ENCODE data around the gene DCLK2.
A peak's percentile ranks its signal among the peaks of the same experiment; 100 is the strongest.
"Not testable (repeated sequence)": the region's sequence is repeated elsewhere in the genome, so short reads cannot be mapped to it uniquely, and the experiment has no call there.

Gene DCLK2

DNA sequence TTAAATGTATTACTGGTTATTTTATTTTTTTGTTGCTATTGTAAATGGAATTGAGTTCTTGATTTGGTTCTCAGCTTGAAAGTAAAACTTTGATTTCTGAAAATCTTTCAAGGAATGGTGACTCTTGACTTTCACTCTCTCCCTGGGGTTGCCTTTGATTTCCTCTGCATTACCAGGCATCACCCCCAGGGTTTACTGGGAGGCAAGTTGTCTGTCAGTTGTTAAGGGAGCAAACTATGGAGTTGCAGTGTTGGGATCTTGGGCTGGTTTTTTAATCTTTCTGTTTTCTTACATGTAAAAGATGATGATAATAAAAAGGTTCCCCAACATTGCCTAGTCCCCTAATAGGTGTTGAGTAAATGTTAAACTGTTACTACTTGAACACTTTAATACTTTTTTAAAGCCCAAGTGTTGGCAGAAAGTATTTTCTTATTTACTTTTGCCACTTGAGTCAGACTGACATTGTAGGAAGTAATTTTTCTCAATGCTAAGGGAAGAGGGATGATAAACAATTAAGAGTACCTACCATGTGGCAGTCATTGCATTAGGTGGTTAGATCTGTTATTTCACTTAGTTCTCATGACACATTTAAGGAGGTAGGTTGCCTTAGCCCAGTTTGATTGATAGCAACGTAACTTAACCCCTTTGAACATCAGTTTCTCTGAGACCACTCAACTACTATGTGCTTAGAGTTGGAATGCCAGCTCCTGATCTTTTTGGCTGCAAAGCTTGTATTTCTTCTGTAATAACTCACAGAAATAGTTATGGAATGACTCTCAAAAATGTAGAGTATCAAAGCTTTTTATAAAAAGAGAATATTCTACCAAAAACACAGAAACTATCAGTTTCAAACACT is 67.1 kb downstream of the DCLK2 start:
- DNase-seq = no peak

DNA sequence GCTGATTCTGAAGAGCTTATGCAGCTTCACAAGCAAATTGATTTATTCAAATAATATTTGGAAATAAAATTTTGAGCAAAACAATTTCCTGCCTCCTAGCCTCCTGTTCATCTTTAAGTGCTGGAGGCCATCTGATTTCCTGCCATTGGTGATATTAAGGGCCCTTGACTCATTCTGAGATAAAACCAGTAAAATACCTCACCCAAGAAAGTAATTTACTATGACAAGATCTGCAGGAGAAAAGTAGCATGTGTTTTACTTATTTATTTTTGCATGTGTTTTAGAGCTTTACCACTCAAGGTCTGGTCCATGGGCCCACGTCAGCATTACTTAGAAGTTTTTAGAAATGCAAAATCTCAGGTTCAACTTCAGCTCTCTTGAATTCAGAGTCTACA is 67.7 kb downstream of the DCLK2 start:
- DNase-seq = no peak

DNA sequence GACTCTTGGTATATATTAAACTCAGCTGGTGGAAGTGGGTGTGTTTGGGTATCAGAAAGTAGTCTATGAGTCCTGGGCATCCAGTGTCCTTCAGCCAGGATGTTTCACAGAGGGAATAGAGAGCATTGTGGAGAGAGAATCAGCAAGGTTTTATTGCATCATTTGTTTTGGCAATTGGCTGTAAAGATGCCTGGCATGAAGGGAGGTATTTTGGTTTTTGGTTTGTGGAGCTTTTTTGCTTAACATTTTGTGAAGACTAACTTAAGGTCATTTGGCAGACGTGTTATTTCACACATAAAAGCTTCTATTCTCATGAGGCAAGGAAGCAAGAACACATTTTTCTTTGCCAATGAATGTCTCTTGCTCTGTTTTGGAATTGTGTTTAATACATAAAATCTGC is 71.1 kb downstream of the DCLK2 start:
- peak in 4 of 58 donors; percentile 5 to 45 (median 26) for DNase-seq

DNA sequence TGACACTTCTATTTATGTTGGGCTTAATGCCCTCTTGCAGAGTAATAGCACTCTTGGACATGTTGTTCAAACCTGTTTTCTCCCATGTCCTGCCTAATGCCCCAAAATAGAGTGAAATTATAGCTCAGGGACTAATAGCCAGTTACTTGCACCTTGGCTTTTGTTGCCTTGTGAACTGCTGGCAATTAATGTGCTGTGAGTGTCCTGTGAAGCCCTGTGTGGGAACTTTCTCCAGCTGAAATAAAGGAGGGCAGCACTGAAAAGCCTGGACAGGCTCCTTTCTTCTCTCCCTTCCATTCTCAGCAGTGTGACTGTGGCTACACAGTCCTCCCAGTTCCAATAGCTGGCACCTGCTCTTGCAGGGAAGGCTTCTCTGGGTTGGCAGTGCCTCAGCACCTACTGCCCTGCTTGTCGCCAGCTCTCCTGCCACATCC is 72.4 kb downstream of the DCLK2 start:
- peak in 47 of 58 donors; percentile 4 to 86 (median 53) for DNase-seq

DNA sequence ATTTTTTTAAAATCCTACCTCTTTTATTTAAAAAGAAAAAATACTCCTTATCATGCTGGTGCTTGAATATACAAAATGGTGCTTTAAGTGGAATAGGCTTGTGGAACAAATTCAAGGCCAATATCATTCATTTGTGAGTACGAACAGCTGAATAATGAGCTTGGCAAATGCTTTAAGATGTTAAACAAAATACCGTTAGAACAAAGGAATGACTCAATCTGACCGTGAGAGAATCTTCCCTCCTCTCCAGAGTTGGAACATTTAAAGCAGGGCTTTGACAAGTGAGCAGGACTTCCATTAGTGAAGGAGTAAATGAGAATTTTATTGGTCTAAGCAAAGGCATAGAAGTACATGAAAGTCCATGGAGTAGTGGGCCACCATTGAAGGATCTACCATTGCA is 74.5 kb downstream of the DCLK2 start:
- DNase-seq = no peak

DNA sequence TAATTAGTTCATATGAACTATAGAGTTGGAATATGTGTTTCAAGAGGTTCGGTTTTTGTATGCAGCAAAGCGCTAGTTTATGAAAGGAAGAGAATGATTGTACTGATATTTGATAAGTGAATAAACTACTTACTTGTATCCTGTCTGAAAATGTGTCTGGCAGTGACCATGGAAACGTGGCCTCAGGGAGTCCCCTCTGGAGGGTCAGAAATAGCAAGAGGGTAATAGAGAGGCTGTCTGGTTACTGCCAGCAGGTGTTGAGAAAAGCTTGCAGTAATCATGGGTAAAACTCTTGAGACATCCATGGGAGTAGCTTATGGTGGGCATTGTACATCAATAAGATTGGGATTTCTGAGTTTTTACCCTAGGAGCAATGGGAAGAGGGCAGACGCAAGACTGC is 77.1 kb downstream of the DCLK2 start:
- no peak for DNase-seq

DNA sequence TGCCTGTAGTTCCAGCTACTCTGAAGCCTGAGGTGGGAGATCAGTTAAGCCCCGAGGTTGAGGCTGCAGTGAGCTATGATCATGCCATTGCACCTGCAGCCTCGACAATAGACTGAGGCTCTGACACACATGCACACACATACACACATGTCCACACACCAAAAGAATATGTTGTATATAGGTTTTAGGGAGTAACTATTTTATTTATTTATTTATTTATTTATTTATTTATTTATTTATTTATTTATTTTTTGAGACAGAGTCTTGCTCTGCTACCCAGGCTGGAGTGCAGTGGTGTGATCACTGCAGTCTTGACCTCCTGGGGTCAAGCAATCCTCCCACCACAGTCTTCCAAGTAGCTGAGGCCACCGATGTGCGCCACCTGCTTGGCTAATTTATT is 78.3 kb downstream of the DCLK2 start:
- DNase-seq = no peak

DNA sequence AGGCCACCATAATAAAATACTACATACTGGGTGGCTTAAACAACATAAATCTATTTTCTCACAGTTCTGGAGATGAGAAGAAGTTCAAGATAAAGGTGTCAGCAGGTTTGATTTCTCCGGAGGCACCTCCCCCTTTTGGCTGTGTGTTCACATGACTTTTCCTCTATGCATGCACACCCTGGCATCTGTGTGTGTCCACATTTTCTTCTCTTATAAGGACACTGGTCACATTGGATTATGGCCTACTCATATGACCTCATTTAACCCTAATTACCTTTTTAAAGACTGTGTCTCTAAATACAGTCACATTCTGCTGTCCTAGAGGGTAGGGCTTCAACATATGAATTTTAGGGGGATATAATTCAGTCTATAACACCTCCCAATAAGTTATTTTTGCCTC is 79.8 kb downstream of the DCLK2 start:
- DNase-seq = no peak

DNA sequence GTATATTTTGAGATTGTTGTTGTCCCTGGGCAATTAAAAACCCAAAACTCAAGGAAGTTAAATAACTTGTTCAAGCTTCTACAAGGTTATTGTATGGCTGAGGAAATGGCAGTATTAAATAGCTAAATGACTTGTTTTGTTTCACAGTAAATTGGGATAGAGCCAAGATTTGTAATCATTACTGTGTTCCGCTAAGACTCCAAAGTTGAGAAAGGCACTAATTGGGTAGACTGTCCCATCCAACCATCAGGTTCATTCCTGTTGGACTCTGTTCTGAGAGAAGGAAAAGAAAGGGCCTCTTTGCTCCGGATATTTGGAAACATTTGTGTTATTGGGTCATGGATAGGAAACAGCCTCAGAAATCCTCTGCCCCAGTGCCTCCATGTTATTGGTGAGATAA is 82.2 kb downstream of the DCLK2 start:
- no peak for DNase-seq

DNA sequence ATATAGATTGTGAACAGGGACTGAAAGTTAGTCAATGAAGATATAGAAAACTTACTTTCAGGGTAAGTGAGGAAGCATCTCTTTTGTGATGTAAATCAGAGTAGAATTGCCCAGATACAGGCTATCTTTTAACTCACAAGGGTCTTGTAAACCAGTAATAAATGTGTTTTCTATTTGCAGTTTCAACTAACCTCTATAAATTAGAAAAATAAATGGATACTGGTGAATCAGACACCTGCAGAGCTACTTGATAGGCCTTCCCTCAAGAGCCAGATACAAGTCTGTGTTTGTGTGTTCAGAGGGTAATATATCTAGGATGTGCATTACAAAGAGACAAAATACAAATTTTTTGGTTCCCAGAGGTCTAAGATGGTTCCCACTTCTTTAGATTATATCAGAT is 82.9 kb downstream of the DCLK2 start:
- DNase-seq = no peak

DNA sequence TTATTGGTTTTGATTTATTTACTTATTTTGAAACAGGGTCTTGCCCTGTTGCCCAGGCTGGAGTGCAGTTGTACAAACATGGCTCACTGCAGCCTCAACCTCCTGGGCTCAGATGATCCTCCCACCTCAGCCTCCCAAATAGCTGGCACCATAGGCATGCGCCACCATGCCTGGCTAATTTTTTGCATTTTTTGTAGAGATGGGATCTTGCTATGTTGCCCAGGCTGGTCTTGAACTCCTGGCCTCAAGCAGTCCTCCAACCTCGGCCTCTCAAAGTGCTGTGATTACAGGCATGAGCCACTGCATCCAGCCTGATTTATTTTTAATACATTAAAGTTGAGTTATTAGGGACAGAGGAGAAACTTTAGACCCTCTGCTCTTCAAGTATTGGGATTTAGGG is 83.8 kb downstream of the DCLK2 start:
- DNase-seq = not testable (repeated sequence)

DNA sequence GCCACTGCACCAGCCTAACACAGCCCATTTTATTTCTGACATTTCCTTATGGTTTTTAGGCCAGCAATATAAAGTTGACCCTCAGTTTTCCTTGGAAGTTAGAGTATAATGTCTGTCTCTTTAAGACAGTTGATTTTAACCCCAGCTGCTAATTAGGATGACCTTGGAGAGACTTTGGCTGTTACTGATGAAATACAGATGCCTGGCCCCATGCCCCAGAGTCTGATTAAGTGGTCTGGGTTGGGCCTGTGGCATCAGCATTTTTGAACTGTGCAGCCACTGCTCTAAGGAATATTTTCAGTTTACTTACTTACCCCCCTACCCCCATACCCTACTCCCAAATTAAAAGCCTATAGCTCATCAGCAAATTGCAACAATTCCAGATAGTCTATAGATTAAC is 85.8 kb downstream of the DCLK2 start:
- no peak for DNase-seq

DNA sequence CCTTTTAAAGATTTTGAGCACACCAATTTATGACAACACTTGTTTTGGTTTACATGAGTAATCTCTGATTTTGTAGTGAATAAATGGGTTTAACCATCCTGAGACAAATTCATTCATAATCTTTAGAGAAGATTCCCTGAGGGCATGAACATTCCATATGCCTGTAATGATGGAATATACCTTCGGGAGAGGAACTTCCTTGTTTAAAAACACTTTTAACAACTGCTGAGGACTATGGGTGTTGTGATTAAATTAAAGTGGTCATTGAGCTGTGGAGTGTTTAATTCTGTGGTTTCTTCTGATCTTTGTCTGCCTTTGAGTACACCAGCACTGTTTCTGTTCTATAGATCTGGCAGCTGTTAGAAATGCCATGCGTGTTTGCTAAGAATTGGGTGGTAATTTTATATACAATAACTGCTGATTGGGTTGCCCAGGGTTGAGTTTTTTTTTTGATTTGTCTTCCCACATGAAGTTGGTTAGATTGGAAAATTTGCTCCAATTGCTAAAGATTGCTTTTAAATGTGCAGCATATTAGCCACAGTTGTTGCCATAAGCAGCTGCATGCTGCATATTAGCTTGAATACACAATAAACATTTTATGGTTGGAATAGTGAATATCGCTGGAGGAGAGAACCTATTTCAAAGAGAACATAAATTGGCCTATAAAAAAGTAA is 86.8 kb downstream of the DCLK2 start:
- DNase-seq = no peak

DNA sequence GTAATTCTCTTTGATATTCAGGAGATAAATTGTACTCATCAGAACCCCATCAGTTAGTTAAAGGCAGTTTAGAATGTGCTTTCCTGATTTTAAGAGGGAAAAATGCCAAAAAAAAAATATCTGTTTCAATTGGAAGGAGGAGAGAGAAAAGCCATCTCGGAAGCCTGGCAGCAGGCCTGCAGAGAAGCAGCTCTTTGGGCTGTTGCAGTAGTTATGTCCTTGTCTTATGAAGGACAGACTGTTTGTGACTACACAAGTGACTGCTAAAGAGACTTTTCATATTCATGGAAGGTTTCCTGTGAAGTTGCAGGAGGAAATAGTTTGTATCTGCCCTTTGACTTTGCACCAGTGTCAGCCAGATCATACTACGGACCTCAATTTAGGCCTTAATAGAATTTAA is 88.8 kb downstream of the DCLK2 start:
- DNase-seq = peak in 2 of 58 donors; percentile 4 to 14

DNA sequence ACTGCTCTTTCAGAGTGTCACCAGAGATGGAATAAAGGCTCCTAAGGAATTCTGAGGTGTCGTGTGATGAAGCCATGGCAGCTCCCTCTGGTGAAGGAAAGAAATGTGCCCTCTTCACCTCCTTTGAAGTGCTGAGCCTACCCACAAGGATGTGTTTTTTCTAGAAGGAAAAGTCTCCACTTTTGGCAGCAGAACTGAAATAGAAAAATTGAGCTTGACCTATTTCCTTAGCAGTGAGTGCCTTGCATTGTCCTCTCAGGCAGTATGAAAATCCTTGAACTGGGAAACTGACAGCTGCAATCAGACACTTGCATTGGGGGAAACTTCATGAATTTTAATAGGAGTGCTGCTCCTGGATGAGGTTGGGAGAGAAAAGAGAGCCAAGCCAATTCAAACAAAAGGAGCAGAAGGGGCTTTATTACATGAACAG is 95.2 kb downstream of the DCLK2 start:
- DNase-seq = peak in 10 of 58 donors; percentile 3 to 53 (median 32)

DNA sequence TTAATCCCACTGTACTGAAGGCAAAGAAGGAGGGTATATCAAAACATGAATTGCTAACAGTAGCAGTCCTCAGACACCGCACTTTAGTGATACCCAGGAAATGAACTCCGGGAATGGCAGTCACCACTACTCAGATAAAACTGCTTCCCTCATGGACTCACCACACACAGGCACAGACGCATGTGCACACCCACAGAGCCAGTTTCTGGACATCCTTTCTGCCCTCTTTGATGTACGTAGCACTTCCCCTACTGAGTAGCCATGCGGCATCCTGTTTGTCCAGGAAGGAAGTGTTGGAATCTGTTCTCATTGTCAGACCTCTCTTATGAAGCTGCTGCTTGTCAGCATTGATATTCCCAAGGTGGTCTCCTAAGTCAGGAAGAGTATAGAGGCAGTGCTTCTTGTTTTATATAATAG is 95.7 kb downstream of the DCLK2 start:
- peak in 3 of 58 donors; percentile 8 to 15 (median 12) for DNase-seq

DNA sequence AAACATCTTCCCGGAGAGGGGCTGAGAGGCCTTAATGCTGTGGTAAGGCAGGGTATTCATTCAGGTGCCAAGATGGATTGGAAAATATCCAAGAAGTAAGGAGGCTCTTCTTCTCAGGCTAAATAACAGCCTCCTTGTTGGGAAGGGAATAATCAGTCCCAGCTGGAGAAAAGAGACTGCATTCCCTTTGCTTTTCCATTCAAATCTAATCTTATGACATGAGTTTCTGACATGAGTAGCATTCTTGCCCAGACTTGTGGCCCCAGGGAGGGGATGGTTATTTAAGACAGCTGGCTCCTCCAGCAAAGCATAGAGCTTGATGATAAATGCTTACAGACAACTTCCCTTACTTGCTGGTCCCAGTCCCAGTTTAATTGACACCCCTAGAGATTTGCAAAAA is 98.3 kb downstream of the DCLK2 start:
- no peak for DNase-seq

DNA sequence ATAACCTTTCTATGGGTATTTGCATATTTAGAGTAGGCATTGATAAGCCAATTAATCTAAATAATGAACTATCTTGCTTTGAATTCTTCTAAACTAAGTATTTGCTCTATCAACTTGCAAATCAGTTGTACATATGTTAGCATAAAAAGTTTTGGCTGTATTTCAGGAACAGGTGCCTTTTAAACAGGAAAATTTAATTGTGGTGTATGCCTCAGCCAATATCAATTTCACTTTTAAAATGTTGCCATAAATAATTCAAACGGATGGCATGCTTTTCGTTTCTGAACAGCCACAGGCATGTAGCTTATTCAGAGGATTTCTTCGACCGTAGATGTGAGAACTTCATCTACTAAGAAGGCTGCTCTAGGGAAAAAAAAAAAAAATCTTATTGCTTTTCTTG is 99.9 kb downstream of the DCLK2 start:
- DNase-seq = no peak

DNA sequence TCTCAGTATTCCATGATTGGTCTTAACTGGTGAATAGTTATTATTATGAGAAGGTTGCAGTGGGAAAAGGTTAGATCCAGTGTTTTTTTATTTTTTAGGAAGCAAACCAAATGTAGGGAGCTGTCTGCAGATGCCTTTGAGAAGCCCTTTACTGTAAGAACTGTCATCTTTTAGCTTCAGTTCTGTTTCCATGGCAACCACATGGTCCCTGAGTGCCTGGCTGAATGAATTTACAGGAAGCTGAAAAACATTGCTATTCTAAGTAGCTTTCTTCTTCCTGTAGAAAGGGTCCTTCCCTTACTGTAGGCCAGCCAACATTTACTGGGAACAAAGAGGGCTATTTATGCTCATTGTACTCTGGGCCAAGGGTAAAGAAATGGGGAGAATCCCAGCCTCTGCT is 103.3 kb downstream of the DCLK2 start:
- DNase-seq = peak in 16 of 58 donors; percentile 7 to 69 (median 22)

DNA sequence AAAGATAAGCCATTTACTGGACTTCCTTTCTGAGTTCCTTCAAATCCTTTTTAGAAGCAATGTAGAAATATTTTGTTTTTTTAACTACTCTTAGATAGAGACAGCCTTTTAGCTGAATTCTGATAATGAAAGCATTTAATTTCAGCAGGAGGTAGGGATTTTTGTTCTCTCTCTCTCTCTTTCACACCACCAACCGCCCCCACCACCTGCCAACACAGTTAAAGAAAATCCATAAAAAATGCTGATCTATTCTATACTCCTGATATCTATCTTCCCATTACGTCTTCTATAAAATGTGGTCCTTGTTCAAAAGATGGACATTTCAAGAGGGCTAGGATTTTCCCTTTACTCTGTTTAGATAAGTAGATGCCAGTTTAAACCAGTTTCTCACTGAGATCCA is 104.5 kb downstream of the DCLK2 start:
- DNase-seq = no peak

DNA sequence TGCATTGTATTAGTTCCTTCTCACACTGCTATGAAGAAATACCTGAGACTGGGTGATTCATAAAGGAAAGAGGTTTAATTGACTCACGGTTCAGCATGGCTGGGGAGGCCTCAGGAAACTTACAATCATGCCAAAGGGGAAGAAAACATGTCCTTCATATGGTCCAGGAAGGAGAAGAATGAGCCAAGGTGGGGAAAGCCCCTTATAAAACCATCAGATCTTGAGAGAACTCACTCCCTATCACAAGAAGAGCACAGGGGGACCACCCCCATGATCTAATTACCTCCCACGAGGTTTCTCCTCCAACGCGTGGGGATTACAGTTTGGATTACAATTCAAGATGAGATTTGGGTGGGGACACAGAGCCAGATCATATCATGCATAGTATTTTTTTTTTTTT is 106.8 kb downstream of the DCLK2 start:
- DNase-seq = not testable (repeated sequence)

DNA sequence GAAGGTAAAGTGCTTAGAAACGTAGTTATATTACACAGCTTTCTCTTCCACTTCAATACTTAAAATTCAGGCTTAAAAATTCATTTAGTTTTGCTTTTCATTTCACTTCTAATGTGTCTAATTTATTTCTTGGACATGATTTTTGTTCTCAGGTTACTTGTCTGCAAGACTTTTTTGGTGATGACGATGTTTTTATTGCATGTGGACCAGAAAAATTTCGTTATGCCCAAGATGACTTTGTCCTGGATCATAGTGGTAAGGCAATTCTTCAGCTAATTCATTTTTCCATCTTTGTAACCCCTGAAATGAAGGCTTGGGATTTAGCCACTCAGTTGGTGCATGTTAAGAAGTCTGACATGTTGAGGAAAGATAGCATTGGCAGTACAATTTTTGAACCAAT is 114.7 kb downstream of the DCLK2 start:
- DNase-seq = no peak

DNA sequence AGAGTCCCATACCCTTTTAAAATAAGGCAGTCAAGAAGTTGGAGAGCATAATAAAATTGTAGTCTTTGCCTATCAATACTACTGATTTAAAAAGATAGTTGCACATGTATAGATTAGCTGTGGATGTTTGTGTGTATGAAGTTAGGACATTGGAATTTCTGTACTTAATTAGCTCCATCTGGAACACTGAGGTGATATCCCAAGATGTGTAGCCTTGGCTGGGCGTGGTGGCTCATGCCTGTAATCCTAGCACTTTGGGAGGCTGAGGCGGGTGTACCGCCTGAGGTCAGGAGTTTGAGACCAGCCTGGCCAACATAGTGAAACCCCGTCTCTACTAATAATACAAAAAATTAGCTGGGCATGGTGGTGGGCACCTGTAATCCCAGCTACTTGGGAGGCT is 119.0 kb downstream of the DCLK2 start:
- DNase-seq = not testable (repeated sequence)

All from anterior cingulate cortex (tissue), 58 donors.